ENCODE data around the gene SPACA6.
A peak's percentile ranks its signal among the peaks of the same experiment; 100 is the strongest.

Gene SPACA6

GRCh38 chr19:51687791-51688670 is 5.1 kb upstream of the SPACA6 start:
- DNase-seq (ENCODE audit: low spot score): peak; percentile 16
- no peak for TF ChIP-seq CTCF (IDR thresholded peaks at IDR 0.05; ENCODE audit: extremely low read depth, insufficient read depth, missing control alignments)
- in situ Hi-C loops (cut with MboI; ENCODE audit: low pct_unique_long_range_greater_than_20kb, low sequenced_read_pairs, unreplicated experiment): no loop called here

GRCh38 chr19:51688671-51689571 is 4.2 kb upstream of the SPACA6 start:
- in situ Hi-C loops (cut with MboI; ENCODE audit: low pct_unique_long_range_greater_than_20kb, low sequenced_read_pairs, unreplicated experiment): no loop called here
- no peak for TF ChIP-seq CTCF (IDR thresholded peaks at IDR 0.05; ENCODE audit: extremely low read depth, insufficient read depth, missing control alignments)
- peak; percentile 54 for DNase-seq (ENCODE audit: low spot score)

GRCh38 chr19:51689751-51690453 is 3.2 kb upstream of the SPACA6 start:
- peak; percentile 54 for DNase-seq (ENCODE audit: low spot score)
- TF ChIP-seq CTCF (IDR thresholded peaks at IDR 0.05; ENCODE audit: extremely low read depth, insufficient read depth, missing control alignments): no peak
- in situ Hi-C loops (cut with MboI; ENCODE audit: low pct_unique_long_range_greater_than_20kb, low sequenced_read_pairs, unreplicated experiment): no loop called here

DNA sequence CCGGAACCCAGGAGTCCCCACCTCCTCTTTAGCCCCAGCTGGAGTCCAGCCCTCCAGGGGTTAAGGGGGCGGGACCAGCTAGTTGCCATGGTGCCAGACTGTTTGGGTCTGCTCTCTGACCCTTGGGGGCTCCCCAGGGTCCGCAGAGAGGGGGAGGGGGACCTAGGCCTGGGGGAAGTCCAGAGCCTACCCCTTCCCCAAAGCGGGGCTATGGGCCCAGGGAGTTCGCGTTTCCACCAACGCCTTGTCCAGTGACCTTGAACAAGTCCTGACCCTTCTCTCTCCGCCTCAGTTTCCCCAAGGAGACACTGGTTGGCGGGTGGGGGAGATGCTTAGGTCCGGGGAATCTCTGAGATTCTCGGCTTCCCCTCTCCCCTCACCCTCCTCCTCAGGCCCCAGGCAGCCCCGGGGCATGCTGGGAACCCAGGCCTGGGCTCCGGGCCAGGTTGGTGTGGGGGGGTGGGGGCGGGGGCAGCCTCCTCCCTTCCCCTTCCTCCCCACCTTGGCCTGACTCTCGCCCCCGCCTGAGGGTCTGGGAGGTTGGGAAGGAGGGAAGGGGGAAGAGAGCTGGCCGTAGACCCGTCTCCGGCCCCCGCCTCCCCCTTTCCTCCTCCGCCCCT is 2.6 kb upstream of the SPACA6 start:
- in situ Hi-C loops (cut with MboI; ENCODE audit: low pct_unique_long_range_greater_than_20kb, low sequenced_read_pairs, unreplicated experiment): no loop called here
- DNase-seq (ENCODE audit: low spot score): peak; percentile 92
- no peak for TF ChIP-seq CTCF (IDR thresholded peaks at IDR 0.05; ENCODE audit: extremely low read depth, insufficient read depth, missing control alignments)

GRCh38 chr19:51691074-51691583 is 2.0 kb upstream of the SPACA6 start:
- DNase-seq (ENCODE audit: low spot score): peak; percentile 10
- no peak for TF ChIP-seq CTCF (IDR thresholded peaks at IDR 0.05; ENCODE audit: extremely low read depth, insufficient read depth, missing control alignments)
- in situ Hi-C loops (cut with MboI; ENCODE audit: low pct_unique_long_range_greater_than_20kb, low sequenced_read_pairs, unreplicated experiment): no loop called here
